Hypothalamus (tissue), 51 donors: ENCODE data around the gene PRICKLE2.
A peak's percentile ranks its signal among the peaks of the same experiment; 100 is the strongest.

ENCODE experiments used
- DNase-seq, 51 donors: peaks; one replicate each; lab custom pipeline; 2025; lab: John Stamatoyannopoulos, UW

The PRICKLE2 gene

GRCh38 chr3:64224826-64225610 lies at the start of gene PRICKLE2:
Gene PRICKLE2 (minus strand): TSS chr3:64225466. CDS start chr3:64198927, 26,539 bp downstream.
- DNase-seq = peak in 49 of 51 donors; percentile 17 to 93 (median 77)

DNA sequence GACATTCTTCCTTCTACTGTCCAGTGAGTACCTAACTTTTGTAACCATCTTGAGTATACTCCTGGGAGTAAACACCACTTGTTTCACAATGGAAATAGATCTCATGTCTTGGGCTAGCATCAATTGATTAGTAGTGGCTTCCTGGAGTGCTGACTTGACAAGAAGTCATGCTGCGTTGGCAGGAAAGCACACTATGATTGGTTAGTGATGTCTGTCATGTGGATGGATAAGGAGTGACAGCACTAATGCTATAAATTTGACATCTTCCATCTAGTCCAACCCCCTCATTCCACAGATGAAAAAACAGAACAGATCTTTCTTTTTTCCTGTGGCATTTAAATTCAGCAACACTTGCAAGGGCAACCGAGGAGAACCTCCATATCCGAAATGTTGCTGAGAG lies 47.6 kb upstream of the PRICKLE2 start:
- DNase-seq = no peak

DNA sequence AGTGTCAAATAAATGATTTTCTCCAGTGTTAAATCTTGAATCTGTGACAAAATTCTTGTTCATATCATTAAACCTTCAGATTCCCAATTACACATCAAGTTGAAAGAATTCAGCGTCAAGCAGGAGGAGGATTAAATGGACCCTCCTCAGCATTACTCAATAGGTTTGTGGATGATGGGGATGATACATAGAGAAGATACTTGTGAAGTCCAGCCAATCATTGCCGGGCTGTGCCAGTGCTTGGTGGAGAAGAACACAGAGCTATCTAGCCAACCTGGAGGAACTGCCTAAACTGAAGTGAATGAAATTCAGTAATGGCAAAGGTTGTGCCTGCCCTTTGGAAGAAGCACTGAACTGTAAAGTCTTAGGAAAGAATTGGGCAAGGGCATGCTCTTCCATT lies 47.0 kb upstream of the PRICKLE2 start:
- DNase-seq = no peak

DNA sequence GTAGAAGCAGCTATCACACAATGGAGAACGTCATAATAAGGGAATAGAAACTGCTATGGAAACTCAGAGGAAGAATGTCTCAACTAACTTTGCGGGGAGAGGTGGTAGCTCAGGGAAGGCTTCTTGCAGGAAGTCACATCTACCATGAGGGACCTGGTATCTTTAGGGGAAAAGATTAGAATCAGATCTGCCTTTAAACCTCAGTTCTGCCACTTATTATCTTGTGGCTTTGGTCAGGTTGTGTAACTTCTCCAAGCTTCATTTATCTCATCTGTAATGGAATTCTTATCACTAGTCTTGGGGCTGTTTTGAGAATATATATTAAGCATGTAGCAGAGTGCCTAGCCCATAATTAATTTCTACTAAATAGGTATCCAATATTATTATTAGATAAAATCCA lies 46.4 kb upstream of the PRICKLE2 start:
- DNase-seq = no peak

GRCh38 chr3:64270866-64271260 lies 45.6 kb upstream of the PRICKLE2 start:
- no peak for DNase-seq

- DNase-seq = no peak
Measured at GRCh38 chr3:64270142-64270865, 45.0 kb upstream of the PRICKLE2 start.

GRCh38 chr3:64268926-64269325 lies 43.7 kb upstream of the PRICKLE2 start:
- no peak for DNase-seq

- peak in 46 of 51 donors; percentile 4 to 76 (median 46) for DNase-seq
Measured at GRCh38 chr3:64267721-64268604, 42.7 kb upstream of the PRICKLE2 start.

- no peak for DNase-seq
Measured at GRCh38 chr3:64266983-64267382, 41.7 kb upstream of the PRICKLE2 start.

GRCh38 chr3:64266065-64266931 lies 41.0 kb upstream of the PRICKLE2 start:
- DNase-seq = peak in 9 of 51 donors; percentile 3 to 72 (median 13)

DNA sequence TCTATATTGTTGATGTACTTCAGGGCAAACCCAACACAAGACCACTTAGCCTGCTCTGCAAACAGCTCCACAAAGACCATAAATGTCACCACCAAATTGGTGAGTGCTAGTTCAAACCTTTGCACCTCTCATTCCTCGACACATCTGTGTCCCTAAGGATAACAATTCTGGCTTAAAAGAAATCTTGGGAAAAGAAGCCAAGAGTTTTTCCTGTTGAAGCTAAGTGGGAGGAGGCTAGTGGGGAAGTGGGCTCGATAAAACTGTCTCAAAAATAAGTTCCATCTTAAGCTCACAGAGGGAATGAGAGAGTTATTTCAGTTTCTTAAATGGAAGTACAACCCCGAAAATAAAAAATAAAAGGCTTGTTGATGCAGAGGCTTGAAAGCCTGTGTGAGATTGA lies 40.4 kb upstream of the PRICKLE2 start:
- DNase-seq = no peak

DNA sequence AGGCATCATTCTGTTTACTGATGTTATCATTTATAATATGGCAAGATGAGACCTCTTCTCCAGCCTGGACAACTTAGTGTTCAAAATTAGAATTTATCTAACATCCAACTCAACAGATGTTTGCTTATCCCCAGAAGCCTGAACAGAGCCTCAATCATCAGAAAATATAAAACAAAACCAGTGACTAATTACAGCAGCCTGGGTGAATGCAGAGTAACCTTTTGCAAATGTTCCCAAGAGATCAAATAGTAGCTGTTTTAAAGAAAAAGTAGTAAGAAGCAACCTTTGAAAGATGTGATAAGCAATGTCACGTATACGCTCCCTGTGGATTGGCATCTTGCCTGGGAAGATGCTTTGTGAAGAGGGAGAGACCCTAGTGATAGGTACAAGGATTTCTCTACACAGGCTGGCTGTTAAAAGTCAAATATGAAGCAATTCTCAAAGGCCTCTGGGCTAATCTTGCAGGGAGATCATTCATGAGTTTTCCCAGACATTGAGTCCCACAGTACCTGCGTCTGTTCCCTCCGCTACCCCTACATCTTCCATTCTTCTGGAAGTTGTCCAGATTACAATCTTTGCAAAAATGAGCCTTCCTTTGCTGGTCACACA lies 39.3 kb upstream of the PRICKLE2 start:
- no peak for DNase-seq

DNA sequence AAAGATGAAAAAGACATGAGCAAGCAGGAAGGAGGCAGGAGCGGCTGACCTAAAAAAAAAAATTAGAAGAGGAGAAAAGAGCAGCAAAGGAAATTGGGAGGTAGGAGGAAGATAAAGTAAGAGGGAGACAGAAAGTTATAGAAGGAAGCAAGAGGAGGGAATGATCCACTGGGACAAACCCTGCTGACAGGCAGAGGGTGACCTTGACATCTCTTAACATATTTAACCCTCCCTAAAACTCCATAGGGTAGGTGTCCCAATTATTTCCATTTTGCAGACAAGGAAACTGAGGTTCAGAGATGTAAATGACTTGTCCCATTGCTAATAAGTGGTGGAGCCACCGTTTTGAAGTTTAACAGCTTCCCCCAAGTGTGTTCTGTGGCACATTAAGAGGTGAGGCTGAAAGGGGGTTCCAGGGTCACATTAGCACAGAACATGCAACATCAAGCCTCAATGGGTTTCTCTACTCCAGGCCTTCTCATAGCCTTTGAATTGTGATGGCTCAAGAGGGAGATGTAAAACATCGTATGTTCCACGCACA lies 37.4 kb upstream of the PRICKLE2 start:
- DNase-seq = no peak

- DNase-seq = no peak
Measured at GRCh38 chr3:64260431-64260830, 35.2 kb upstream of the PRICKLE2 start.

DNA sequence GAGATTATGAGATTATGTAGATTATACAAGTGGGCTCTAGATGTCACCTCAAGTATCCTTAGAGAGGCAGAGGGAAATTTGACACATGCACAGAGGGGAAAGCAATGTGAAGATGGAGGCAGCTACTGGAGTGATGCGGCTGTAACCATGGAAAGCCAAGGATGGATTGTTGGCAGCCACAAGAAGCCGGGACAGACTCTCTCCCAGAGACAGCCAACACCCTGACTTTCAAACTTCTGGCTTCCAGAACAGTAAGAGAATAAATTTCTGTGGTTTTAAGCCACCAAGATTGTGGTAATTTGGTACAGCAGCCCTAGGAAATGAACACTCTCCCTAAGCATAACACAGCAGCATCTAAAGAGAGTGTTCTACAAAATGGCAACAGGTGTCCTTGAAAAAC lies 34.4 kb upstream of the PRICKLE2 start:
- DNase-seq = no peak

DNA sequence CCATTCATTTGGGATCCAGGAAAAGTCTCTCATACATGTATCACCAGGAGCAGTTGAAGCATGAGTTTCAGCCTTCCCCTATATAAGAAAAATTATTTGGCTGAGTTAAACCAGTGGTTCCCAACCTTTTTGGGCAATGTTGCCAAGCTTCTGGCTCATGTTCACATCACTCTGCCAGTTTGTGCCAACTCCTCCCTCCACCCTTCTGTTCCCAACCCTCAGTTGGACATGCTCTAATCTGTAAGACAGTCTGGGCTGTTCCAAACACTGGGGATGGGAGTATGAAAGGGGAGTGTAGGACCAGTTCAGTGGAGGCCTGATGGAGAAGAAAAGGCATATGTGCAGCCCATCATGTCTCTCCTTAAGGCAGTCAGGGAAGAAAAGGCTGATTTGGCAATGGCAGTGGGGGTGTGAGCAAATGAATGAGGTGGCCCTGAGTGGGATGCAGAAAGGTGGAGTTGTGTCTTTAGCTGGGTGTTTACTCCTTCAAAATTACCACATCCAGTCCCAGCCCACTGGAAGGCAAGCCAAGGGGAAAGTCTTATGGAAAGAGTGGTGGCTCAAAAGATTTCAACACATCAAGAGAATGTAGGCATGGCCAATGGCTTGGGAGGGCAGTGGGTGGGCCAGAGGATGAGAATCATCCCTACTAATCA lies 32.0 kb upstream of the PRICKLE2 start:
- DNase-seq = peak in 1 of 51 donors; percentile 29

- no peak for DNase-seq
Measured at GRCh38 chr3:64255741-64256340, 30.6 kb upstream of the PRICKLE2 start.

- DNase-seq = no peak
Measured at GRCh38 chr3:64254443-64254842, 29.2 kb upstream of the PRICKLE2 start.
